Activated CD4-positive, CD25-positive, alpha-beta regulatory T cell treated with anti-CD3 and anti-CD28 coated beads, Interleukin-2, amount 50 U/mL, for 72 hours (primary cell): Measurements from ENCODE around the gene LSG1.
"Not testable (repeated sequence)": the region's sequence is repeated elsewhere in the genome, so short reads cannot be mapped to it uniquely, and the experiment has no call there.

Experiments used
- DNase-seq: peaks from one replicate; pipeline ENCODE4 v3.0.0; 2021

Gene LSG1

DNA sequence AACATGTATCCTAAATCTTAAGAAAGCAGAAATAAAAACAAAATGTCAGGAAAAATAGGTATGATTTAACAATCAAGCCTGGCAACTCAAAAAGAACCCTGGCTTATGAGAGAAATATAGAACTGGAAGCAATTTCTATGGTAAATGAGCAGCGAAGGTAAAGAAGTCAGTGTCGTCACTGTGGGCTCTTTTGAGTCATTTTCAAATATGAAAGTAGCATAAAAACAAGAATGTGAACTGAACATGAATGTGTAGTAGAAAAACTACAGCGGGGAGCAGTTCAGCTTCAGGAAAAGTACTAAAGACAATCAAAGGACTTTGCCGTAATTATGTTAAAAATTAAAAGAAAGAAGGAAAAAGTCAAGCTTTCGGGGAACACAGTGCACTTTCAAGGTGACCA lies 17.5 kb downstream of the LSG1 start:
- DNase-seq, result no peak

DNA sequence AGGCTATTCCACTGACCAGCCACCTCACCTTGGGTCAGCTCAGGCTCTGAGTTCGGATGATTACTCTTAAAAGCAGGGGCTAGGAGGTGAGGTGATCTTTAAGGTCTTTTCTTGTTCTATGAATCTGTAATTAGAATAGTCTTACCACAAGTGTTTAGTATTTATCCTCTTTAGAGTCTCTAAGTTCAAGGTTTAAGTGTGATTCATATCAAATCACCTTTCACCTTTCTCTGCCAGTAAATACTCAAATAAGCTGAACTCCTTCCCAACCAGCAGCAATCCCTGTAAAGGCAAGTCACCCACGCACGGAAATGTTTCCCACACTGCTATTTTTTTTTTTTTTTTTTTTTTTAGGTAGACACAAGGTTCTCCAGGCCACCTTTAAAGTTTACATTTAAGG lies 24.2 kb downstream of the LSG1 start:
- DNase-seq, result no peak

GRCh38 chr3:194642769-194643168 lies 29.2 kb downstream of the LSG1 start:
- no peak for DNase-seq

DNA sequence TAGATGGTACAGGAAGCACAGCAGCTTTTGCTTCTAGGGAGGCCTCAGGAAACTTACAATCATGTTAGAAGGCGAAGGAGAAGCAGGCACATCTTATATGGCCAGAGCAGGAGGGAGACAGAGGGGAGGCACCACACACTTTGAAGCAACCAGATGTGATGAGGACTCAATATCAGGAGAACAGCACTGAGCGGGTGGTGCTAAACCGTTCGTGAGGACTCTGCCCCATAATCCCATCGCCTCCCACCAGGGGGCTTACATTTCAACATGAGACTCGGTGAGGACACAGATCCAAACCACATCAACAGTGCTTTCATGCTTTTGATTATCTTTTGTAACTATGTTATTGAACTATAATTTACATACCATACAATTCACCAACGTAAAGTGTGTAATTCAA lies 31.2 kb downstream of the LSG1 start:
- no peak for DNase-seq

DNA sequence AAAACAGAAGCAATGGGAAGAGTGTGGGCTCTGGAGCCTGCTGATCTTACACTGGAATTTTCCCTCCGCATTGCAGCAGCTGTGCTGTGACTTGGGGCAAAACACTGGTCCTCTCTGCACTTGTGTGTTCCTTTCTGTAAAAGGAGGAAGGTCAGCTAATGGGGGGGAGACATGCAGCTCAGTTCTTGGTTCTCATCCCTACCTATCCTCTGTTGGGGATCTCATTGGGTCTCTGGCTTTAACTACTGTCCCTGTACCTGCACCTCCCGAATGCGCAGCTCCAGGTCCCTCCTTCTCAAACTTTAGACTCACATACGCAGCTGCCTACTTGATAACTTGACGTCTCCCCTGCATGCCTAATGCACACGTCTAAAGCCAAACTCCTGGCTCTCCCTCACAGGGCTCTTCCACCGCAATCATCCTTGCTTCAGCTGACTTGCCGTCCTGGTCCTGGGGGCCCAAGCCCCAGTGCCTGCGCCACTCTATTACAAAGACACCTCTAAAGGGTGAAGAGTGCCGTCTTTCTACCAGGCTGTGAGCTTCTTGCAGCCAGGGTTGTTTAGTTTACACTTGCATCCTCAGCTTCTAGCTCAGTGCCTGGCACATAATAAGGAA lies 32.9 kb downstream of the LSG1 start:
- DNase-seq, result no peak

DNA sequence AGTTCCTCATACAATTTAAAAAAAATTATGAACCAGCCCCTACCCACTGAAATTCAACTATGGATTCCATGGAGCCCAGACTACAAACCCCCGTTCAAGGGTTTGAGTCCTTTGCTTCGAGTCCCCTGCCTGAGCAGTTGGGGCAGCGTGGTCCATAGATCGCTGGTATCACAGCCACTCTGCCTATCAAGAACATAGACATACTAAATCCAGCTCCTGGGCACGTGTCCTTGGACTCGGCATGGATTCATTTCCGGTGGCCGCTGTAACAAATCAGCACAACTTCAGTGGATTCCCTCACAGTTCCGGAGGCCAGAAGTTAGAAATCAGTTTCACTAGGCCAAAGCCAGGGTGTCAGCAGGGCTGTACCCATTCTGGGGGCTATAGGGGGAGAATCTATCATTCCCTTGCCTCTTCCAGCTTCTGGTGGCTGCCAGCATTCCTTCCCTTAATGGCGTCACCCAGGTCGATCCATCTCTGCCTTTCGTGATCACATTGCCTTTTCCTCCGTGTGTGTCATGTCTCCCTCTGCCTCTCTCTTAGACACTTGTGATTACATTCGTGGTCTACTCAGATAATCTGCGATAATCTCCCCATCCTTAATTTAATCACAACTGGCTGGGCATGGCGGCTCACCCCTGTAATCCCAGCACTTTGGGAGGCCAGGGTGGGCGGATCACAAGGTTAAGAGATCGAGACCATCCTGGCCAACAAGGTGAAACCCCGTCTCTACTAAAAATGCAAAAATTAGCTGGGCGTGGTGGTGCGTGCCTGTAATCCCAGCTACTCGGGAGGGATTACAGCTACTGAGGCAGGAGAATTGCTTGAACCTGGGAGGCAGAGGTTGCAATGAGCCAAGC lies 34.2 kb downstream of the LSG1 start:
- DNase-seq, result no peak

DNA sequence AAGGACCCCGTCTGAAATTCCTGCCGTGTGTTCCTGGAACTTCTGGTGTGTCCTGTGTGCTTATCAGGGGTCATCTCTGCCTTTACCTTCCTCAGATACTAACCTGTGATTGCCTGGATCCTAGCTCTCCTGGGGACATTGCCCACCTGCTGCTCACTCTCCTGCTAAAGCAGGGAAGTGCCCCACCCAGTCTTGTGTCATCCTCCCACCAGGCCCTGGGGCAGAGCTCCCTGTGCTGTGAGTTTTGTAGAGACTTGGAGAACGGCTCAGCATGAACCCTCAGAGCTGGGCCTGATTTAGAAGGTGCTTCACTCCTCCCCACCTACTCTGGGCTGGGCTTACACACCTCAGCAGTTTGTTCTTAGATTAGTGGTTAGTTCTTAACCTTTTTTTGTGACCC lies 34.9 kb downstream of the LSG1 start:
- no peak for DNase-seq

GRCh38 chr3:194633349-194634004 lies 38.5 kb downstream of the LSG1 start, which contains the start of gene TMEM44:
Gene TMEM44, minus strand, starts transcription at chr3:194633419. Its CDS starts 204 bp downstream, at chr3:194633215.
- DNase-seq, result peak; percentile 56

- DNase-seq, result no peak
These were observed 39.1 kb downstream of the LSG1 start for GRCh38 chr3:194632809-194633348.

- no peak for DNase-seq
These were observed 39.7 kb downstream of the LSG1 start for GRCh38 chr3:194632226-194632808.

- DNase-seq, result no peak
These were observed 40.3 kb downstream of the LSG1 start for GRCh38 chr3:194631696-194632095.

DNA sequence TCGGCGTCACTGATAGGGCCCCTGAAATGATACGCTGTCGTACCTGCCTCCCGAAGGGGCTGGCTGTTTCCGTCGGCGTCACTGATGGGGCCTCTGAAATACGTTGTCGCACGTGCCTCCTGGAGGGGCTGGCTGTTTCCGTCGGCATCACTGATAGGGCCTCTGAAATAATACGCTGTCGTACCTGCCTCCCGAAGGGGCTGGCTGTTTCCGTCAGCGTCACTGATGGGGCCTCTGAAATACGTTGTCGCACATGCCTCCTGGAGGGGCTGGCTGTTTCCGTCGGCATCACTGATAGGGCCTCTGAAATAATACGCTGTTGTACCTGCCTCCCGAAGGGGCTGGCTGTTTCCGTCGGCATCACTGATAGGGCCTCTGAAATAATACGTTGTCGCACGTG lies 41.3 kb downstream of the LSG1 start:
- not testable (repeated sequence) for DNase-seq

DNA sequence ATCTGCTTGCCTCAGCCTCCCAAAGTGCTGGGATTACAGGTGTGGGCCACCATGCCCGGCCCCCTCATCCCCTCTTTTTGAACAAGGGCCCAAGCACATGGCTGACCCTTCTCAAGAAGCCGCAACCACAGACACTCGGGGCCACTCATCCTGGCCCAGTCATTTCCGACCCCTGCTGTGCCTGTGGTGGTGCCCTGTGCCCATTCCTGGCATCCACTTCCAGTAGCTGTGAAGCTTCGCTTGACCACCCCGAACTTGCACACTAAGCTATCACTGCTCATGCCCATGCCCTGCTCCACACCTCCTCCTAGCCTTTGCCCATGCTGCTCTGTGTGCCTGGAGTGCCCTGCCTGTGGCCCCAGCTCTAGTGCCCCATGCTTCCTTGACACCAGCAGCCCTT lies 47.0 kb downstream of the LSG1 start:
- DNase-seq, result no peak

DNA sequence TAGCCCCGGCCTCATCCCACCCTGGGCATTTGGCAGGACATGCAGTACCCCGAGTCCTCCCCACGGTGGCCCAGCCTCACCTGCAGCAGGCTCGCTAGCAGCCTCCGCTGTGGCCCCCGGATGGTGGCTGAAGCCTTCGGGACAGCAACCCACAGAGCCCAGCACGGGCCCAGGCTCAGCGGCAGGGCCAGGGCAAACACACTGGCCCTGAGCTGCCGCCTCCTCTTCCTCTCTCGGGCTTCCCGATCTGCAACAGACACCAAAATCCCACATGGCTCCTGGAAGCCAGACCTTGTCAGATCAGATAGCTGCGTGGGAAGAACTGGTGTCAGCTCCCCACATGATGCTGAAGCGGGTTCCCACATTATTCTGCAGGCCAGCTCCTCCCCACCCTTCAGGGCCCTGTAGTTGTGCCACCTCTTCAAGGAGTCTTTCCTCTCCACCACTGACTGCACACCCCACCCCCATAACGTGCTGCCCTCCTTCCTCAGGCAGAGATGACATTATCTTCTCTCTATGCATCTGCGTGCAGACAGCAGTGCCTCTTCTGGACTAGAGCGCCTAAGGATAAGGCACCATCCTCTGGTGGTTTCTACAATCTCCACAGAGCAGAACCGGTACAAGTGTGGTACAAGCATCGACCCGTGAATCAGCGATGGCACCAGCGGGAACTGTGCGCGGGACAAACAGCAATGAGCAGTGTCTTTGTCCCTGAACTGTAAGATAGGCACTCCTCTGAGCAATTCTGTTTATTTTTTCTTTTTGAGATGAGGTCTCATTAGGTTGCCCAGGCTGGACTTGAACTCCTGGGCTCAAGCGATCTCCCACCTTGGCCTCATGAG lies 48.3 kb downstream of the LSG1 start:
- DNase-seq, result no peak

- DNase-seq, result no peak
These were observed 49.2 kb downstream of the LSG1 start for GRCh38 chr3:194622621-194623340.

GRCh38 chr3:194621947-194622346 lies 50.0 kb downstream of the LSG1 start:
- DNase-seq, result no peak

GRCh38 chr3:194620196-194620595 lies 51.8 kb downstream of the LSG1 start:
- no peak for DNase-seq

GRCh38 chr3:194619741-194620140 lies 52.2 kb downstream of the LSG1 start:
- DNase-seq, result no peak

DNA sequence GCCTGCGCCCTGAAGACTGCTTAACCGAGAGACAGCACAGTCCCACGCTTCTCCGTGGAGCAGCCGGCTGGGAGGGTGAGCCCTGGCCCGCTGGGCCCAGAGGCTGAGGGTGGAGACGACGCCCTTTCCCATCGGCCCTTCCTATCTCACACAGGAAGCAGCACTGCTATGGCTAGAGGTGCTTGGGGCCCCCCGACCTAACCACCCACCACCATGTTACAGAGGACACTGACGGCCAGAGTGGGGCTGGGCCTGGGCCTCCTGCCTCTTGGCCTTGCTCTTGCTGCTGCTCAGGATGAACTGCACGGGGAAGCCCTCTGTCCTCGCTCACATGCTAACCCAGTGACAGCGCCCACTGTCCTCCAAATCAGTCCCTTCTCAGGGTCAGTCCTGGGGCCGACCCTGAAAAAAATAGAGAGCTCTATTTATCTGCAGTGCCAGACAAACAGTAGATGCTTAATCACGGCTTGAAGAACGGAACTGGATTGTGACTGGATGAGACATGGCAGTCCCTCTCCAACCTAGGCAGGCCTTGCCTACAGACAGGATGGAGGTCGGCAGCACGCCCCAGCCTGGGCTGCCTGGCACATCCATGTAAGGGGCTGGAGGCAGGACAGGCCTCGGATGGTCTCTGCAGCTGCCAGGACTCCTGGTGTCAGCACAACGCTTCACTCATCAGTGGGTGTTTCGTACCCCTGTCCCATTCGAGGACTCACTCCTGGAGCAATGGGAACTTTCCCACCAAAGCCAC lies 53.0 kb downstream of the LSG1 start:
- no peak for DNase-seq

DNA sequence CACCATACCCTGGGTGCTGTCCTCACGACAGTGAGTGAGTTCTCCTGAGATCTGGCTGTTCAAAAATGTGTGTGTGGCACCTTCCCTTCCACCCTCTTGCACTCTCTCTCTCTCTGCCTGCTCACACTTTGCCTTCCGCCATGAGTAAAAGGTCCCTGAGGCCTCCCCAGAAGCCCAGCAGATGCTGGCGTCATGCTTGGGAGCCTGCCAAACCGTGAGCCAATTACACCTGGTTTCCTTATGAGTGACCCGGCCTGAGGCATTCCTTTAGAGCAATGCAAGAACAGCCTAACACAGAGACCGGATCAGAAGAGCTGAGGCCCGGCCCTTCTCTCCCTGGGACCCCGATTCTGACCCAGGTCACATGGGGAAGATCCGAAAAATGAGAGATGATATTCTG lies 54.2 kb downstream of the LSG1 start:
- DNase-seq, result no peak

- no peak for DNase-seq
These were observed 54.8 kb downstream of the LSG1 start for GRCh38 chr3:194617143-194617671.
